ENCODE data around the gene UBE2E2.
"Not testable (repeated sequence)": the region's sequence is repeated elsewhere in the genome, so short reads cannot be mapped to it uniquely, and the experiment has no call there.

The UBE2E2 gene

DNA sequence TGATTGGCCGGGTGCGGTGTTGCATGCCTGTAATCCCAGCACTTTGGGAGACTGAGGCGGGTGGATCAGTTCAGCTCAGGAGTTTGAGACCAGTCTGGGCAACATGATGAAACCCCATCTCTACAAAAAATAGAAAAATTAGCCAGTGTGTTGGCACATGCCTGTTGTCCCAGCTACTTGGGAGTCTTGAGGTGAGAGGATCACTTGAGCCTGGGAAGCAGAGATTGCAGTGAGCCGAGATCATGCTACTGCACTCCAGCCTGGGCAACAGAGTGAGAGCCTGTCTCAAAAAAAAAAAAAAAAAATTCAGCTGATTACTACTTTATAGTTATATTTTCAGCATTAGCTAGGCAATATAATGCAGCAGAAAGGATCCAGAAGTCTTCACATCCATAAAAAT, 133.7 kb downstream of the UBE2E2 start:
- DNase-seq = not testable (repeated sequence)

DNA sequence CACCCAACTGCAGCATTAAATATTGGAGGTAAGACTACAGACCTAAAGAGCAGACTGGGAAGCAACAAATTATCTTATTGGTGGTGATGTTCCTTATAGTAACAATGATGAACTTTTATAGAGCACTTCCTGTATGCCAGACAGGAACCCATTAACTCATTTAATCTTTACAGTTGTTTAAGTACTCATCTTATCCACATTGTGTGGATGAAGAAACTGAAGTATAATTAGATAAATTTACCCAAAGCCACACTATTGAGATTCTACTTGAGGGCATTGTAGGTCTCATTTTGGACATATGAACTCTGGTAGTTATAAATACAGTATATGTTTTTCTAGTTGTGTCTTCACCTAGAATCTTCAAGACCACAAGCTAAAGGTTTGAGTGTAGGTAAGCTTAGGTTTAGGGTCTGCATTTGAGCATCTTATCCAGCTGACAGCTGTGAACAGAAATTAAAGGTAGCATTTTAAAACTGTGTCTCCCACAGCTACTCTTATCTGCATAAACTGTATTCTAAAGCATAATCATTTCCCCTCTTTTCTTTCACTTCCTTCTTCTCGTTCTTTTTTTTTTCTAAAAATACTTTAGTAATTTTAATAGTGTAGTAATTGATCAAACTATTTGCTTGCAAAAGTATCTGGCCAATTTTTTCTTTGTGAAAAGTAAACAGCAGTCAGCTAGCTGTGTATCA, 138.2 kb downstream of the UBE2E2 start:
- no peak for DNase-seq

DNA sequence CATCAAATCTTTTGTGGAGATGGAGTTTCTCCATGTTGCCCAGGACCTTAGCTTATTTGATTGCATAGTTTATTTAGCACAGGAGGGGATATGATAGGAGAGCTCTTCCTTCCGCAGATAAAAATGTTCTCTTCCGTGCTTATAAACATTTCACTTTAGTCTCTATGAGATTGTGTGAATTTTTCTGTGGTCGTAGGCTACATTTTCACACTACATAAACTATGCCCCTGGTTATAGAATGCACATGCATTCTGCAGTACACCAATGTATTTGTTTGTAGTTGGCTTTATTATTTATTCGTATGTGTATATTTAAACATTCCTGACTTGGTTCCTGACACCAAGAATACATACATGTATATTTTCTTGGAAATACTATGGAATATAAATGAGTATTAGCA, 139.2 kb downstream of the UBE2E2 start:
- no peak for DNase-seq

DNA sequence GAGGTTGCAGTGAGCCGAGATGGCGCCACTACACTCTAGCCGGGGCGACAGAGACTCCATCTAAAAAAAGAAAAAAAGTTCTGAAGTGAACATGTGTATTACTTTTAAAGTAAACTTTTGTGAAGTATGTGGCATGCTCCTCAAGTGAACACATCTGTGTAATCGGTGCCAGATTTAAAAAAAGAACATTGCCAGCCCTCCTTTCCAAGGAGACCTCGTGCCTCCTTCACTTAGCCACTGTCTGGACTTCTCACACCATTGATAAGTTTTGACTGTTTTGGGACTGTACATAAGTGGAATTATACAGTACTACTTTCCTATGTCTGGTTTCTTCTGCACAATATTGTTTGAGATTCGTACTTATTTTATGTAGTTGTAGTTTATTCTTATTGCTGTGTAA, 140.4 kb downstream of the UBE2E2 start:
- no peak for DNase-seq

DNA sequence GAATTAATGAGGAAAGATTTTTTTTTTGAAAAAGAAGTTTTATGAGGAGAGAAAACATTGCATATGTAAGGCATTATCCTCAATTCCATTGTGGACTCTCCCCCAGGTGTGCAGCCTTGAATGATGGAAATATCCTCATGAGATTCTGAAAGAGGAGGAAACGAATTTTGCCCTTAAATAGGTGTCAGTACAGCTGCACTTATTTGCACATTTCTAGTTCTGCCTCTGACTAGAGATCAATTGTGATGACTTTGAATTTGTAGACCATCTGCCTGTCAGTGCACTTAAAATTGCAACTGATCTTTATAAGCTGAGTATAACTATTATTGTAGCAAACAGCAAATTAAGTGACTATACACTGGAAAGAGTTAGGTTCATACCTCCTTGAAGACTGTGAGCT, 141.8 kb downstream of the UBE2E2 start:
- DNase-seq = no peak

DNA sequence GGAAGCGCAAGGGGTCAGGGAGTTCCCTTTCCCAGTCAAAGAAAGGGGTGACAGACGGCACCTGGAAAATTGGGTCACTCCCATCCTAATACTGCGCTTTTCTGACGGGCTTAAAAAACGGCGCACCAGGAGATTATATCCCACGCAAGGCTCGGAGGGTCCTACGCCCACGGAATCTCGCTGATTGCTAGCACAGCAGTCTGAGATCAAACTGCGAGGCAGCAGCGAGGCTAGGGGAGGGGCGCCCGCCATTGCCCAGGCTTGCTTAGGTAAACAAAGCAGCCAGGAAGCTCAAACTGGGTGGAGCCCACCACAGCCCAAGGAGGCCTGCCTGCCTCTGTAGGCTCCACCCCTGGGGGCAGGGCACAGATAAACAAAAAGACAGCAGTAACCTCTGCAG, 146.3 kb downstream of the UBE2E2 start:
- not testable (repeated sequence) for DNase-seq

DNA sequence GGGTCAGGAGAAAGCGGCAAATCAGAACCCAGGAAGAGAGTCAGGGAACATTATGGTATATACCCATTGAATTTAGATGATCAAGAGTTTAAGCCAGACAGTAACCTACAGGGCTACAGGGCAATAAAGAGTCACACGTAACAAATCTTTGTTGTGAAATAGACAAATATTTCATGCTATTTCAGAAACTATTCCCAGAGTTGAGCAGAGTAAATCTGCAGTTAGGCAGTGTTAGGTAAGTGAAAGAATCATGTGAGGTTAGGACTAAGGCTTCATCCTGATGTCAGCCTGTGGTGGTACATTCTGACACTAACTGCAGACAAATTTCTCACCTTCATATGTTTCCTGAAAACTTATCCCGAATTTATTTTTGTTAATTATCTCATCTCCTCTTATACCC, 153.0 kb downstream of the UBE2E2 start:
- no peak for DNase-seq

DNA sequence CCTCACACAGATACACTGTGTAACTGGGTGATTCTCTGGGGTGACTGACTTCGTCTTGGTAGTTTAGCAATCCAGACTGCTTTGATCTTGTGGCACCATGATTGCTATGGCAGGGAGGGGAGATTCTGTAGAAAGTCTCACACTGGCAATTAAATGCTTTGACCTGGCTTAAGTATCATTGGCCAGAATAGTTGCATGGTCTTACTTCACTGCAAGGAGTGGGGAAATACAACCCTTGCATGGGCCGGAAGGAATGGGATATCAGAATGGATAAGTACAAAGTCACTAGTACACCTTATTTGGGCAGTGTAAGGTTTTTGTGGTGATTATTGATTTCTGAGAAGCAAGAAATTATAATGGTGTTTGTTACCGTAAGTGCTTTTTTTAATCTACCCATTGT, 153.8 kb downstream of the UBE2E2 start:
- DNase-seq = no peak

DNA sequence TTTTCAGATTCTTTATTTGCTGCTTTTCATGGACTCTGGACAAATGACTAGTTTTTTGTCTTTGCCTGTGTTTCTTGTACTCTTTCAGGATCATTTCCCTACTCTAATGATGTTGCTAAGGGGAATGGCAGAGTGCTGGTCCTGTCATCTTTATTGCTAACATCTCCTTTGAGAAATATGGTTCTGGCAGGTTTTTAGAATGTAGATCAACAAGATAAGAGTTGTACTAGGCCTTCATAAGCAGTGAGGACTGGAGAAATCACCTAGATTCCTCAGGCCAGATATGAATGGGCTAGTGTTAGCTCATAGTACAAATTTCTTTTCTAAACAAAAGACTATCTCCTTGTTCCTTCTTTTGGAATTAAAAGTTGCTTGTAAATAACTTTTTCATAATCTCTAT, 156.0 kb downstream of the UBE2E2 start:
- DNase-seq = no peak

DNA sequence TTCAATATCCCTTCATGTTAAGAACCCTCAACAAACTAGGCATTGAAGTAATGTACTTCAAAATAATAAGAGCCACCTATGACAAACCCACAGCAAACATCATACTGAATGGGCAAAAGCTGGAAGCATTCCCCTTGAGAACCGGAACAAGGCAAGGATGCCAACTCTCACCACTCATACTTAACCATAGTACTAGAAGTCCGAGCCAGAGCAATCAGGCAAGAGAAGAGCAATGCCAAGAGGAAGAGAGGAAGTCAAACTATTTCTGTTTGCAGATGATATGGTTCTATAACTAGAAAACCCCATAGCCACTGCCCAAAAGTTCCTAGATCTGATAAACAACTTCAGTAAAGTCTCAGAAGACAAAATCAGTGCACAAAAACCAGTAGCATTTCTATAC, 161.9 kb downstream of the UBE2E2 start:
- no peak for DNase-seq

DNA sequence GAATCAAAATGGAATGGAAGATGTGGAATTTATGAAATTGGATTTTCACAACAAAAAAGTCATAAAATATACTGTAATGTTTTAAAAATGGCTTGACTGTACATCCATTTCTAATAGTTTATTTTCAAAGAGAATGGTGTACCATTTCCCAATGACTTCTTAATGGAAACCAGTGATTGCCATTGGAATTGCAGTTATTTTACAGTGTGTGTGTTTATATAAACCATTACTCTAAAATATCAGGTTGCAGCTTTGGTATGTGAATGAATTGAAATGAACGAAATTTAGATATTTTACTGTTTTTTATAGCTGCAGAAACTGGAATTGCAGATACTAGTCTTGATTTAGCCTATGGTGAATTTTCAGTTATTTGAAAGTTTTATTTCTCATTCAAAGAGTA, 165.6 kb downstream of the UBE2E2 start:
- DNase-seq = no peak

DNA sequence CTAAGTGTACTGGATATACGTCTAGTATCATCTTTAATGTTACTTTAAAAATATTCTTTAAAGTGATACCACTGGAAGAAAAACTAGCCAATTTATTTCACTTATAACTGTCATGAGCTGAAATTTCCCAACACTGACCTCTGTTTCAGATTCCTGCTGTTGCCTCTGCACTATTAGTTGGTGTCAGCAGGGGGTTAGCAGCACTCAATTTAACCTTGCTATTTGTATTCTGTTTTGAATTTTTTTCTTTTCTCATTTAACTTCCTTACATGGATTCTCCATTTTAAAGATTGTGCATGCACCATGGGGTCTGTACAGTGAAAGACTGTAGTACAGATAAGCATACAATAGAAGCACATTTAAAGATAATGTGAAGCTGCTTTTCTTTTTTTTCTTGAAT, 169.2 kb downstream of the UBE2E2 start:
- no peak for DNase-seq

DNA sequence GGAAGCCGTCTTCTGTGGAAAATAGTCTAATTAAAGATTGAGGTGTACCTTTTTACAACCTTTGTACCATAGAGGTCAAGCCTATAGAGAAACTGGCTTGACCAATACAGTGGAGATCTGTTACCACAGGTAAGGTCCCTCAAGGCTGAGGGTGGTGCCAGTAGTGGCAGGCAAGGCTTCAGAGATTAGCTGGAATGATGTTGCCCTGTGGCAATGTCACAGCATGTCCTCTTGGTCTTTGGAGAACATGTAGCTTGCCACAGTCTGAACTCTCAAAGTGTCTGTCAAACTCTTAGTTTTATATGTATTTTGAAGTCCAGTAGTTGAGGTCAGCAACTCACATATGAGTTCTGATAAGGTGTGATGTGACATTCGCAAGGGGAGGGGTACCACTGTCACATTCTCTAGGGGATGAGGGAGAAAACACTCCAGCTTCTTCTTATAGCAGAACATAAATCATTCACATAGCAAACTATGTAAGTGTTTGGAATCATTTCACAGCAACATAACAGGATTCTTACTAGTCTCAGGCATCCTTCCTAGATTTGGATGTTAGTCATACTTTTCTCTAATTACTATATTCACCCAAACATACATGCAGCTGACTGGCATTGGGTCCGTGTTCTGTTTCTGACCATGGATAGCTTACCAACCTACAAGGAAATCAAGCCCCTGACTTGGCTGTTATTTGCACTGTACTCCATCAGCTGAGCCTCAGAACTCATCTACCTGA, 173.6 kb downstream of the UBE2E2 start:
- no peak for DNase-seq

DNA sequence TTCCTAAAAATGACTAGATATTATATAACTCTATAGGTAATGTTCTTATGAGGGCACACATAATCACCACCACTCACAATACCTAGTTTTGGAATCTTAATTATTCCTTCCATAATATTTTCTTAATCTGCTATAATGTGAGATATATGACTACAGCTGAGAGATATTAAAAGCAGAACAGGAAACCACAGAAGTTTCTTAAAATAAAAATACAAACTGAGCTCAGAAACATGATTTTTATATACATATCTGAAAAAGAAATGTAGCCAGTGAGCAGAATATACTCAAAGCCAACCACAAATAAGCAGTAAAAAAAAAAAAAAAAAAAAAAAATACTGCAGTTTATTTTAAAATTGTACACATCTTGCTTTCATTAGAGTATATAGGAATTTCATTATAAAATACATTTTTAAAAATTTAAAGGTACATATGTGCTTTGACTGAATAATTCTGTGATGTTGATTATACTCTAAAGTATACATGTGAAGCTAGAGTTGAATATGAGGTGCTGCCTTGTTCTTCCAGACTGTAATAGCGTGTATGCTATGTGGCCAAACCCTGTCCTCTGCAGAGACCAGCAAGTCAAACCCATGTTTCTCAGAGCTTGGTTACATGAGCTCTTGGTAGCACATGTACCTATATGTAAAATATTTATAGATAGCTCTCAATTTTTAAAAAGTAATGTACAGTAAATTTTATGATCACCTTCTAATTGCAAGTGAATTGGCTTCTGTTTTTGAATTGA, 175.0 kb downstream of the UBE2E2 start:
- DNase-seq = no peak

DNA sequence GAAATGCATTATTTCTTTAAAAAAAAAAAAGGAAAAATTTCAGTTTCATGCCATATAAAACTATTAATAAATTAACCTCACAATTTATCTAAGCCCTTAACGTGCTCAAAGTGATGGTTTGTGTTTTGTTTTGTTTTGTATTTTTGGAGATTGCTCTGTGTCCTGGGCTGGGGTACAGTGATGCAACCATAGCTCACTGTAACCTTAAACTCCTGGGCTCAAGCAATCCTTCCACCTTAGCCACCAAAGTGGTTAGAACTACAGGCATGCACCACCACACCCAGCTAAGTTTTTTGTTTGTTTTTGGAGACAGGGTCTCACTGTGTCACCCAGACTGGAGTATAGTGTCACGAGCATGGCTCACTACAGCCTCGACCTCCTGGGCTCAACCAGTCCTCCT, 180.7 kb downstream of the UBE2E2 start:
- DNase-seq = no peak

DNA sequence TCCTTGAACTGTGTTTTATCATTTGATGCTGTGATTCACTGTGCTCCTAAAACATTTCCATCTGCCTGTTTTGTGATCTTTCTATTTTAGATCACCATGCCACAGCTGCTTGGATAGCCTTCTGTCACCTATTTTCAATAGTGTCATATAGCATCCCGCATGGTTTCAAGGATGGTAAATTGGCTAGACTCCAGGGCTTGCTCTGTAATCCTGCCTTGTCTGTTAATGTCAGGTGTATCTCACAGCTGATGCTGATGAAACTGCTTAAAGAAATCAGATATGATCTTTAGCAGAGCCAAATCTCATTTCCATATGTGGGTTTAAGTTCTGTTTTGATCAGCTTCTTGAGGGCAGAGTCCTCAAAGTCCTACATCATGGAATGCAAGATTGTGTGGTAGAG, 182.2 kb downstream of the UBE2E2 start:
- peak; percentile 87 to 98 for DNase-seq

DNA sequence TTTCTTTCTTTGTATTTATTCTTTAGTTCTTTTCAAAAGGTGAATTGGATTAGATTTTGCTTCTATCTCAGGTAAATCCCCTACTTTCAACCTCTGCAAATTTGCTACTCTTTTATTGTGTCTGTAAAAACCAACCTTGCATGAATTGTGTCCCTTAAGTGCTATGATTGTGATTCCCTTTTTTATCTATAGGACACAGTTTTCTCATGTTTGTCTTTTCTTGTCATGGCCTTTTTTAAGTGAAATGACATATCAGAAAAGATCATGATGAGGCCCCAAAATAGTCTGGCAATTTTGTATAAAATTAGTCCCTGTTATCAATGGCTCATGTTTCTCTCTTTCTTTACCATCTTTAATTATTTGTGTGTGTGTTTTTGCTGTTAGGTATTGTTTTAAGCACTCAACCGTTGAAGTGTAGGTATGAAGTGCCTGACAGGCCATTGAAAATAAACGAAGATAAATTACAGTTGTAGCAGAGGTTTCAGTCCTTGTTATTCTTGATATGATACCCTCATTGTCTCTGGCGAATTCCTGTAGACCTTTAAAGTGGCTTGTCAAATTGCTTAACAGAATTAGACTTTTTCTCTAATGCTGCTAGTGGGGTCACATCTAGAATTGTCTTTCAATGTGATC, 184.3 kb downstream of the UBE2E2 start:
- DNase-seq = no peak

DNA sequence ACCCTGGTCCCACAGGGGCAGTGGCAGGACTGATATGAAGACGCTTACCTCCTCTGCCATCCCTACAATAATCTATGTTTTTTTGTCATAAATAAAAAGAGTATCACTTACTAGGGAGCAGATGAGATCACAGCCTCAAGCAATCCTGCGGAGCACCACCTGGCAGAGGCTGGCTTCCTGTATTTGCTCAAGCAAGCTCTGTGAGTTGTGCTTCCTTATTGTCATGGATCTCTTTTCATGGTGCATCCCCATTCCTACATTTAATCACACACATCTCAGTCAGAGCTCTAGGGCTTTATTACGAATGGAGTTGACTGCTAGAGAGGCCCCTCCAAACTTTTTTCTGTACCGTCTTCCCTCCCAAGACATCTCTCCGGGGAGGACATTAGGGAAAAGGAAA, 186.0 kb downstream of the UBE2E2 start:
- peak in 1 of 2 experiments; percentile 1 for DNase-seq

DNA sequence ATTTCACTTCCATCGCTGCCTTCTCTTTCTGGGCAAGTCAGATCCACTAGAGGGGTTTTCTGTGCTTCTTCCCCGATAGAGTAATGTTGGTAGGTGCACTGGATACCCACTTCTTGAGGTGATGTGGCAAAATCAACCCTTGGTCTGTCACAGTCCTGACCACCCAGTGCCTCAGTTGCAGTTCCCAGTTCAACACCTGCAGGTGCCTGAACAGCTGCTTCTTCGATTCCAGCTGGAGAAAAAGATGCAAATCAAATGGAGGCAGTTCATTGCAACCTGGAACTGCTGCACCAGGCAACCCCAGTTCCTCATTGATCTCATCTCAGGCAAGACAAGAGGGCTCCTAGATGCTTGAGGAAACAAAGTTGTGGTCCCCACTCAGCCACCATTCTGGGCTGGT, 186.6 kb downstream of the UBE2E2 start:
- DNase-seq = no peak

DNA sequence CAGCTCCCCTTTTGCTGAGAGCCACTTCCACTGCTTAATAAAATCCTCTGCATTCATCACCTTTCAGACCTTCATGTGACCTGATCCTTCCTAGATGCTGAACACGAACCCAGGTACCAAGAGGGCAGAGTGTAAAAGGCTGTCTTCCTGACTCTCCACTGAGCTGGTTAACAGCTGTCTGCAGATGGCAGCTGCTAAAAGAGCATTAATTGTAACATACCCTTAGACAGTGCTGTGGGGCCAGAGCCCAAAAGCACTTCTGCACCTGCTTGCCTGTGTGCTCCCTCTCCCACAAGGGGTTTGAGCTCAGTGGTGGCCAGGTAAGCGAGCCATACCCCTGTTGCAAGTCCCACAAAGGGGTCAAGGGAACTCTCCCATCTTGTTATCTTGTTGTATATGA, 187.3 kb downstream of the UBE2E2 start:
- DNase-seq = peak; percentile 13 to 65

DNA sequence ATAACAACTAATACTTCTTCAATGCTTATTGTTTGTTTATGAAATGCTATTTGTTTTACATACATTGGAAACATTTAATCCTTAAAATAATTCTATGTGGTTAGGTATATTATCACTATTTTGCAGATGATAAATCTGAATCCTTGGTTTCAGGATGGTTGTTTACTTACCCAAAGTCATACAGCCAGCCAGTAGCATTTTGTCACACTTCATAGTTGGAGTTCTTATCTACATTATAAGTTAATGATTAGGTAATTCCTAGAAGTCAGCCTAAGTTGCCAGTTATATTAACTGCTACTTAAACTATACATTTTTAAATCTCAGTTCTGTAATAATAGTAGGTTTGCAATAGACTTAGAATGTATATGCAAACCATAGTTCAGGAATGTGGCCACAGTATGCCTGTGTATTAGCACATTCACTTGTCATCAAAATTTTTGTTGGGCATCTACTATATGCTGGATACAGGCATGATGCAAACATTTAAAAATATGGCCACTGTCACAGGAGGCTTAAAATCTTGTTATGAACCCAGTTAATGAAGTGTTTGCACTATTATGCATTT, 187.9 kb downstream of the UBE2E2 start:
- no peak for DNase-seq

DNA sequence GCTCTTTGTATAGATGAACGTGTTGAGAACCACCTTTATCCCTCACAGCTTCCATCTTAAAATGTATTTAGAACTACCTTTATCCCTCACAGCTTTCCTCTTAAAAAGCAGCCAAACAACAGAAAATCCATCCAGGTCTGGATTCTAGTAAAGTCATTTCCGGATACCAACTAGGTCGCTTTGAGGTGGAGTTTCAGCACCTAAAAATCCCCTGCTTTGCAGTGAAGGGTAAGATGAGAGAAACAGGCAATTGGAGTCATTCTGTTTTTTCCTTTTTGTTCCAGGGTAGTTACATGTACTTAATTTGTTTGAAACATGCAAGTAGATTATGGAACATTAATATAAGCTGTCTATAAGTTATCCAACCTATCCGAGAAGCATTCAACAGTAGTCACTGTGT, 192.0 kb downstream of the UBE2E2 start:
- DNase-seq = no peak

DNA sequence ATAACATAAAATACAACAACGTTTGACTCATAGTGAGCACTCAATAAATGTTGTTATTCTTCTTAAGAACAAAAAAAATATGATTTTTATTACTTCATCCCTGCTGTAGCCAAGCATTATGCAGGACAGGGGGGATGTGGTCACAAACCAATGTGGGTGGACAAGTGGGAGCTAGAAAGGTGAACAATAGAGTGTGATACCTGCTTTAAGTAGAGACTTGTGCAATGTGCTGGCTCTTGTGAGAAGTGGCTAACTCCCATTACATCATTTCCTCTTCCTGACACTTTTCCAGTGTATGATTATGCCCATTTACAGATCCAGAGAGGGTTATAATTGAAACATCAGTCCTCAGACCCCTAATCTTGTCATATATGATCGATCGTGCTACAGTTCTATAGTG, 193.6 kb downstream of the UBE2E2 start:
- DNase-seq = no peak
